Effector memory CD8-positive, alpha-beta T cell (primary cell): ENCODE measurements around the gene POLD4.
A peak's percentile ranks its signal among the peaks of the same experiment; 100 is the strongest.

Experiments used
- ATAC-seq: fragments of 150-1000 bp; cut with Tn5 transposase; replicated peaks from 2 replicates; pipeline ENCODE4 v1.10.0; 2021; ENCODE audit warnings: mild to moderate bottlenecking, moderate library complexity
- DNase-seq, 3 experiments: peaks; one replicate each; pipeline ENCODE4 v3.0.0; 2021
- H3K27ac Mint-ChIP-seq, 2 donors: one replicate each; pipeline ENCODE4 v1.8.0; 2022; ENCODE audit warnings: mild to moderate bottlenecking in 2 of 2, mixed read lengths in 2 of 2, moderate library complexity in 2 of 2
- H3K27me3 Mint-ChIP-seq, 2 donors: one replicate each; pipeline ENCODE4 v1.8.0; 2022; ENCODE audit warnings: mixed read lengths in 2 of 2
- H3K36me3 Mint-ChIP-seq: one replicate; pipeline ENCODE4 v1.8.0; 2022; ENCODE audit warnings: mild to moderate bottlenecking, moderate library complexity, mixed read lengths; ENCODE audit not compliant: insufficient read depth
- H3K4me1 Mint-ChIP-seq, 2 donors: one replicate each; pipeline ENCODE4 v1.8.0; 2022; ENCODE audit warnings: low read depth in 2 of 2, mixed read lengths in 2 of 2
- H3K4me3 Mint-ChIP-seq, 2 donors: one replicate each; pipeline ENCODE4 v1.8.0; 2022; ENCODE audit warnings: mild to moderate bottlenecking in 2 of 2, mixed read lengths in 2 of 2, moderate library complexity in 2 of 2
- H3K9me3 Mint-ChIP-seq, 2 donors: one replicate each; pipeline ENCODE4 v1.8.0; 2022; ENCODE audit warnings: mixed read lengths in 2 of 2

Gene POLD4

GRCh38 chr11:67317888-67318555 lies 35.3 kb downstream of the POLD4 start:
- H3K9me3 Mint-ChIP-seq = no peaks in the 10 kb centered on the region
- peaks cover 32% of the 10 kb centered on the region for H3K36me3 Mint-ChIP-seq
- peak overlapping the region; percentile 92 to 94 for H3K27ac Mint-ChIP-seq
- peaks cover 20 to 26% of the 10 kb centered on the region in 2 donors for H3K4me1 Mint-ChIP-seq
- ATAC-seq (peak; percentile 30), DNase-seq (no peak)
- H3K4me3 Mint-ChIP-seq = peak overlapping the region; percentile 87 to 98
- no peaks in the 10 kb centered on the region for H3K27me3 Mint-ChIP-seq

- peak overlapping the region; percentile 92 to 94 for H3K27ac Mint-ChIP-seq
- peak; percentile 99 for DNase-seq
- peak; percentile 81 for ATAC-seq
- no peaks in the 10 kb centered on the region for H3K9me3 Mint-ChIP-seq
- peaks cover 32% of the 10 kb centered on the region for H3K36me3 Mint-ChIP-seq
- H3K27me3 Mint-ChIP-seq = no peaks in the 10 kb centered on the region
- H3K4me1 Mint-ChIP-seq = peaks cover 26 to 33% of the 10 kb centered on the region in 2 donors
- H3K4me3 Mint-ChIP-seq = peak overlapping the region; percentile 87 to 98
Observed at GRCh38 chr11:67317205-67317887, 36.0 kb downstream of the POLD4 start.

- peaks cover 32% of the 10 kb centered on the region for H3K36me3 Mint-ChIP-seq
- DNase-seq = no peak
- no peak for ATAC-seq
- no peaks in the 10 kb centered on the region for H3K27me3 Mint-ChIP-seq
- H3K4me3 Mint-ChIP-seq = peak overlapping the region; percentile 87 to 98
- peak overlapping the region; percentile 92 to 94 for H3K27ac Mint-ChIP-seq
- H3K9me3 Mint-ChIP-seq = no peaks in the 10 kb centered on the region
- H3K4me1 Mint-ChIP-seq = peaks cover 30 to 36% of the 10 kb centered on the region in 2 donors
Observed at GRCh38 chr11:67316882-67317204, 36.5 kb downstream of the POLD4 start.

GRCh38 chr11:67315325-67315909 lies 37.9 kb downstream of the POLD4 start:
- Mint-ChIP-seq H3K27me3 (no peaks in the 10 kb centered on the region), H3K27ac (no peak overlapping the region), H3K4me3 (peak overlapping the region in 1 of 2 donors; percentile 23), H3K36me3 (peaks cover 32% of the 10 kb centered on the region), H3K9me3 (no peaks in the 10 kb centered on the region), H3K4me1 (peaks cover 36 to 40% of the 10 kb centered on the region in 2 donors)
- ATAC-seq = no peak
- no peak for DNase-seq

- H3K27ac Mint-ChIP-seq = peak overlapping the region; percentile 70 to 75
- peak overlapping the region in 1 of 2 donors; percentile 44 for H3K4me3 Mint-ChIP-seq
- H3K9me3 Mint-ChIP-seq = no peaks in the 10 kb centered on the region
- ATAC-seq (no peak), DNase-seq (no peak)
- H3K36me3 Mint-ChIP-seq = peaks cover 32% of the 10 kb centered on the region
- H3K27me3 Mint-ChIP-seq = no peaks in the 10 kb centered on the region
- H3K4me1 Mint-ChIP-seq = peaks cover 36 to 40% of the 10 kb centered on the region in 2 donors
Observed at GRCh38 chr11:67314218-67314617, 39.1 kb downstream of the POLD4 start.

GRCh38 chr11:67313125-67313890 lies 40.0 kb downstream of the POLD4 start:
- Mint-ChIP-seq H3K4me1 (peaks cover 35 to 36% of the 10 kb centered on the region in 2 donors), H3K27ac (peak overlapping the region; percentile 75 to 93), H3K27me3 (no peaks in the 10 kb centered on the region), H3K9me3 (no peaks in the 10 kb centered on the region), H3K4me3 (peak overlapping the region; percentile 27 to 52), H3K36me3 (peaks cover 26% of the 10 kb centered on the region)
- DNase-seq = no peak
- no peak for ATAC-seq

- ATAC-seq = peak; percentile 34
- Mint-ChIP-seq H3K4me3 (peak overlapping the region; percentile 52 to 53), H3K36me3 (peaks cover 20% of the 10 kb centered on the region), H3K4me1 (peaks cover 29 to 33% of the 10 kb centered on the region in 2 donors), H3K27ac (peak overlapping the region; percentile 75 to 93), H3K27me3 (no peaks in the 10 kb centered on the region), H3K9me3 (no peaks in the 10 kb centered on the region)
- no peak for DNase-seq
Observed at GRCh38 chr11:67312187-67313021, 40.9 kb downstream of the POLD4 start.

- ATAC-seq (peak; percentile 79), DNase-seq (no peak)
- no peaks in the 10 kb centered on the region for H3K27me3 Mint-ChIP-seq
- peak overlapping the region; percentile 88 to 93 for H3K27ac Mint-ChIP-seq
- peaks cover 14% of the 10 kb centered on the region for H3K36me3 Mint-ChIP-seq
- H3K4me3 Mint-ChIP-seq = peak overlapping the region; percentile 20 to 52
- H3K9me3 Mint-ChIP-seq = no peaks in the 10 kb centered on the region
- peaks cover 25 to 29% of the 10 kb centered on the region in 2 donors for H3K4me1 Mint-ChIP-seq
Observed at GRCh38 chr11:67311556-67312082, 41.7 kb downstream of the POLD4 start.

- peak overlapping the region; percentile 88 to 93 for H3K27ac Mint-ChIP-seq
- H3K4me1 Mint-ChIP-seq = peaks cover 25 to 29% of the 10 kb centered on the region in 2 donors
- no peak overlapping the region for H3K4me3 Mint-ChIP-seq
- peaks cover 14% of the 10 kb centered on the region for H3K36me3 Mint-ChIP-seq
- no peaks in the 10 kb centered on the region for H3K9me3 Mint-ChIP-seq
- DNase-seq (no peak), ATAC-seq (no peak)
- no peaks in the 10 kb centered on the region for H3K27me3 Mint-ChIP-seq
Observed at GRCh38 chr11:67311051-67311555, 42.2 kb downstream of the POLD4 start.

GRCh38 chr11:67310246-67311050 lies 42.9 kb downstream of the POLD4 start:
- Mint-ChIP-seq H3K27me3 (no peaks in the 10 kb centered on the region), H3K4me1 (peaks cover 25 to 29% of the 10 kb centered on the region in 2 donors), H3K4me3 (no peak overlapping the region), H3K36me3 (peaks cover 8% of the 10 kb centered on the region), H3K27ac (peak overlapping the region in 1 of 2 donors; percentile 93), H3K9me3 (no peaks in the 10 kb centered on the region)
- DNase-seq = no peak
- no peak for ATAC-seq

GRCh38 chr11:67309661-67310061 lies 43.7 kb downstream of the POLD4 start:
- no peak overlapping the region for H3K27ac Mint-ChIP-seq
- H3K27me3 Mint-ChIP-seq = no peaks in the 10 kb centered on the region

GRCh38 chr11:67309166-67309565 lies 44.2 kb downstream of the POLD4 start:
- Mint-ChIP-seq H3K4me1 (peaks cover 28 to 35% of the 10 kb centered on the region in 2 donors), H3K27me3 (no peaks in the 10 kb centered on the region), H3K27ac (no peak overlapping the region), H3K4me3 (no peak overlapping the region), H3K9me3 (no peaks in the 10 kb centered on the region), H3K36me3 (peaks cover 8% of the 10 kb centered on the region)
- no peak for DNase-seq
- no peak for ATAC-seq

More at GRCh38 chr11:67309661-67310061, 43.7 kb downstream of the POLD4 start:
- H3K9me3 Mint-ChIP-seq = no peaks in the 10 kb centered on the region
- H3K4me3 Mint-ChIP-seq = no peak overlapping the region
- H3K36me3 Mint-ChIP-seq = peaks cover 8% of the 10 kb centered on the region
- DNase-seq (no peak), ATAC-seq (no peak)
- H3K4me1 Mint-ChIP-seq = peaks cover 28 to 33% of the 10 kb centered on the region in 2 donors
